SH-SY5Y (cell line): ENCODE results near the gene OBSCN.

Source experiments
- GATA2 ChIP-seq: IDR thresholded peaks from 2 replicates; pipeline ENCODE4 v1.6.1; 2011; ENCODE audit warnings: mild to moderate bottlenecking, low read depth, low read length
- GATA3 ChIP-seq: IDR thresholded peaks from 2 replicates; pipeline ENCODE4 v1.6.1; 2011; ENCODE audit warnings: low read depth, mild to moderate bottlenecking, low read length, moderate library complexity

DNA sequence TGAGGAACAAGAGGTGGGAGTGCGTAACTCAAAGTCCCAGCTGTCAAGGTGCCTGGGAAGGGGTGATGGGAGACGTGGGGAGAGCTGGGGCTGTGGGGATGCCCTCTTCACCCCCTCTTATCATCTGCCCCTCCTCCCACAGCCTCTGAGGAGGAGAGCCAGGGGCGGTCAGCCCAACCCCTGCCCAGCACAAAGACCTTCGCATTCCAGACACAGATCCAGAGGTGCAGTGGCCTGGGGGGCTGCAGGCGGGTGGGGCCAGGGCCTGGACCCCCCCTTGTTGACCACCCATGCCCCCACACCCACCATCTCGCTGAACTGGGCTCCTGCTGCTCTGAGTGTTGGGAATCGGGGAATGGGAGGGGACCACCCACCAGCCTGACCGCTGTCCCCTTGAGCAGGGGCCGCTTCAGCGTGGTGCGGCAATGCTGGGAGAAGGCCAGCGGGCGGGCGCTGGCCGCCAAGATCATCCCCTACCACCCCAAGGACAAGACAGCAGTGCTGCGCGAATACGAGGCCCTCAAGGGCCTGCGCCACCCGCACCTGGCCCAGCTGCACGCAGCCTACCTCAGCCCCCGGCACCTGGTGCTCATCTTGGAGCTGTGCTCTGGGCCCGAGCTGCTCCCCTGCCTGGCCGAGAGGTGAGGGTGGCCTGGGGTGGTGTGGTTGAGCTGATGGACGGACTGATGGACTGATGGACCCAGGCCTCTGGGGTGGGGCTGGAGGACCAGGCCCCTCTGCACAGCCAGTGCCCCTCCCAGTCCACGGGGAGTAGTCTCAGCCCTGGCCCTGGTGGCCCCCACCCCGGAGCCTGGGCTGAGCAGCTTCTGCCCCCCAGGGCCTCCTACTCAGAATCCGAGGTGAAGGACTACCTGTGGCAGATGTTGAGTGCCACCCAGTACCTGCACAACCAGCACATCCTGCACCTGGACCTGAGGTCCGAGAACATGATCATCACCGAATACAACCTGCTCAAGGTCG lies 169.1 kb downstream of the OBSCN start:
- TF ChIP-seq GATA3: no peak
- no peak for TF ChIP-seq GATA2
